ENCODE data around the gene KANSL1L. TPM values are rescaled to one million over a fixed set of nuclear protein-coding genes. Genes with fewer than 3 reads are reported as not detected.
A peak's percentile ranks its signal among the peaks of the same experiment; 100 is the strongest.
"Not testable (repeated sequence)": the region's sequence is repeated elsewhere in the genome, so short reads cannot be mapped to it uniquely, and the experiment has no call there.

KANSL1L gene
- total RNA-seq, 2 experiments from 2014 or later, result 6.7 to 7.0 TPM

GRCh38 chr2:210177769-210178168 is 6.6 kb upstream of the KANSL1L start:
- no peaks in the 10 kb centered on the region for H3K36me3 ChIP-seq (ENCODE audit: insufficient read depth, low read length)
- Mint-ChIP-seq H3K36me3 (ENCODE audit: low read depth) (peaks cover 10% of the 10 kb centered on the region), H3K4me3 (no peak overlapping the region), H3K27ac (no peak overlapping the region), H3K9me3 (peaks cover 5% of the 10 kb centered on the region), H3K4me1 (ENCODE audit: low read depth) (peaks cover 29% of the 10 kb centered on the region), H3K27me3 (no peaks in the 10 kb centered on the region)
- ATAC-seq (ENCODE audit: poor library complexity) (no peak), DNase-seq (no peak)
- ChIA-PET POLR2A (no interaction called here), CTCF (no interaction called here)
- intact Hi-C loops (cut with DNase I, micrococcal nuclease), result loop anchor here (2.0 to 10.0 kb wide), 2 partner anchors 297 to 303 kb away; partner anchors contain the start of gene LANCL1 (in 1 of the 2)
- no peaks in the 10 kb centered on the region for H3K9me3 ChIP-seq (ENCODE audit: control insufficient read depth in 1 of 2, insufficient read depth in 1 of 2, low read length in 2 of 2)
- peaks cover 13% of the 10 kb centered on the region for H3K4me1 ChIP-seq (ENCODE audit: insufficient read depth, low read length)
- H3K27me3 ChIP-seq (ENCODE audit: control insufficient read depth in 1 of 2, insufficient read depth in 2 of 2, low read length in 2 of 2), result peaks cover 0 to 4% of the 10 kb centered on the region in 2 experiments
- no peak overlapping the region for H3K27ac ChIP-seq (ENCODE audit: low read depth in 1 of 2, low read length in 2 of 2)
- no peak for TF ChIP-seq CTCF (IDR thresholded peaks at IDR 0.05)
- H3K4me3 ChIP-seq (ENCODE audit: low read length), result no peak overlapping the region

GRCh38 chr2:210177115-210177514 is 5.9 kb upstream of the KANSL1L start:
- H3K36me3 Mint-ChIP-seq (ENCODE audit: low read depth); H3K27me3 Mint-ChIP-seq; H3K4me3 ChIP-seq (ENCODE audit: low read length); CTCF ChIA-PET; H3K36me3 ChIP-seq (ENCODE audit: insufficient read depth, low read length); POLR2A ChIA-PET; H3K9me3 Mint-ChIP-seq; H3K27ac Mint-ChIP-seq; H3K9me3 ChIP-seq (ENCODE audit: control insufficient read depth in 1 of 2, insufficient read depth in 1 of 2, low read length in 2 of 2); H3K27me3 ChIP-seq (ENCODE audit: control insufficient read depth in 1 of 2, insufficient read depth in 2 of 2, low read length in 2 of 2); H3K27ac ChIP-seq (ENCODE audit: low read depth in 1 of 2, low read length in 2 of 2); DNase-seq; H3K4me3 Mint-ChIP-seq; ATAC-seq (ENCODE audit: poor library complexity): not testable (repeated sequence)
- peaks cover 32% of the 10 kb centered on the region for H3K4me1 Mint-ChIP-seq (ENCODE audit: low read depth)
- intact Hi-C loops (cut with DNase I, micrococcal nuclease), result loop anchor here (2.0 to 10.0 kb wide), 2 partner anchors 298 to 304 kb away; partner anchors contain the start of gene LANCL1 (in 1 of the 2)
- H3K4me1 ChIP-seq (ENCODE audit: insufficient read depth, low read length), result peaks cover 14% of the 10 kb centered on the region

GRCh38 chr2:210174086-210174485 is 2.9 kb upstream of the KANSL1L start:
- Mint-ChIP-seq H3K9me3 (peaks cover 3% of the 10 kb centered on the region), H3K4me3 (no peak overlapping the region), H3K27me3 (no peaks in the 10 kb centered on the region), H3K27ac (no peak overlapping the region), H3K36me3 (ENCODE audit: low read depth) (peaks cover 20% of the 10 kb centered on the region), H3K4me1 (ENCODE audit: low read depth) (peaks cover 30% of the 10 kb centered on the region)
- Histone ChIP-seq H3K9me3 (ENCODE audit: control insufficient read depth in 1 of 2, insufficient read depth in 1 of 2, low read length in 2 of 2) (no peaks in the 10 kb centered on the region), H3K4me3 (ENCODE audit: low read length) (no peak overlapping the region), H3K27me3 (ENCODE audit: control insufficient read depth in 1 of 2, insufficient read depth in 2 of 2, low read length in 2 of 2) (peaks cover 0 to 4% of the 10 kb centered on the region in 2 experiments), H3K36me3 (ENCODE audit: insufficient read depth, low read length) (no peaks in the 10 kb centered on the region), H3K27ac (ENCODE audit: low read depth in 1 of 2, low read length in 2 of 2) (no peak overlapping the region), H3K4me1 (ENCODE audit: insufficient read depth, low read length) (peaks cover 14% of the 10 kb centered on the region)
- no peak for TF ChIP-seq CTCF (IDR thresholded peaks at IDR 0.05)
- DNase-seq (no peak), ATAC-seq (ENCODE audit: poor library complexity) (no peak)
- POLR2A ChIA-PET, result no interaction called here
- CTCF ChIA-PET, result no interaction called here
- intact Hi-C loops (cut with DNase I, micrococcal nuclease), result loop anchor here (5.0 to 10.0 kb wide), 2 partner anchors 301 to 1907 kb away; partner anchors contain the start of genes LANCL1 (in 1 of the 2) and PIKFYVE (in 1 of the 2)

- H3K27ac Mint-ChIP-seq, result peak overlapping the region; percentile 95
- peak overlapping the region; percentile 76 for H3K4me3 ChIP-seq (ENCODE audit: low read length)
- H3K27me3 Mint-ChIP-seq, result no peaks in the 10 kb centered on the region
- intact Hi-C loops (cut with DNase I, micrococcal nuclease), result loop anchor here (2.0 to 10.0 kb wide), 3 partner anchors 173 to 1905 kb away; partner anchors contain the start of genes LANCL1 (in 1 of the 2) and PIKFYVE (in 1 of the 2)
- H3K36me3 ChIP-seq (ENCODE audit: insufficient read depth, low read length), result no peaks in the 10 kb centered on the region
- peak overlapping the region; percentile 96 for H3K4me3 Mint-ChIP-seq
- no peak for DNase-seq
- H3K36me3 Mint-ChIP-seq (ENCODE audit: low read depth), result peaks cover 20% of the 10 kb centered on the region
- H3K4me1 Mint-ChIP-seq (ENCODE audit: low read depth), result peaks cover 42% of the 10 kb centered on the region
- H3K9me3 ChIP-seq (ENCODE audit: control insufficient read depth in 1 of 2, insufficient read depth in 1 of 2, low read length in 2 of 2), result no peaks in the 10 kb centered on the region
- H3K9me3 Mint-ChIP-seq, result peaks cover 3% of the 10 kb centered on the region
- ATAC-seq (ENCODE audit: poor library complexity), result no peak
- no peak for TF ChIP-seq CTCF (IDR thresholded peaks at IDR 0.05)
- H3K27me3 ChIP-seq (ENCODE audit: control insufficient read depth in 1 of 2, insufficient read depth in 2 of 2, low read length in 2 of 2), result no peaks in the 10 kb centered on the region
- H3K4me1 ChIP-seq (ENCODE audit: insufficient read depth, low read length), result peaks cover 14% of the 10 kb centered on the region
- peak overlapping the region in 1 of 2 donors; percentile 56 for H3K27ac ChIP-seq (ENCODE audit: low read depth in 1 of 2, low read length in 2 of 2)
- ChIA-PET POLR2A (interaction anchor here (0.6 to 2.6 kb wide), 3 partner anchors 9 to 35 kb away, joined by 3 to 17 read pairs (median 3); no protein-coding TSS in a partner anchor), CTCF (interaction anchor here (1.2 kb wide), 1 partner anchor 1918 kb away, joined by 4 read pairs; the partner anchor contains the start of gene IDH1)
Measured at GRCh38 chr2:210172219-210172575, 988 bp upstream of the KANSL1L start.

Measured in CD4-positive, alpha-beta T cell (primary cell).